Measurements from ENCODE around the gene SLC6A6.

DNA sequence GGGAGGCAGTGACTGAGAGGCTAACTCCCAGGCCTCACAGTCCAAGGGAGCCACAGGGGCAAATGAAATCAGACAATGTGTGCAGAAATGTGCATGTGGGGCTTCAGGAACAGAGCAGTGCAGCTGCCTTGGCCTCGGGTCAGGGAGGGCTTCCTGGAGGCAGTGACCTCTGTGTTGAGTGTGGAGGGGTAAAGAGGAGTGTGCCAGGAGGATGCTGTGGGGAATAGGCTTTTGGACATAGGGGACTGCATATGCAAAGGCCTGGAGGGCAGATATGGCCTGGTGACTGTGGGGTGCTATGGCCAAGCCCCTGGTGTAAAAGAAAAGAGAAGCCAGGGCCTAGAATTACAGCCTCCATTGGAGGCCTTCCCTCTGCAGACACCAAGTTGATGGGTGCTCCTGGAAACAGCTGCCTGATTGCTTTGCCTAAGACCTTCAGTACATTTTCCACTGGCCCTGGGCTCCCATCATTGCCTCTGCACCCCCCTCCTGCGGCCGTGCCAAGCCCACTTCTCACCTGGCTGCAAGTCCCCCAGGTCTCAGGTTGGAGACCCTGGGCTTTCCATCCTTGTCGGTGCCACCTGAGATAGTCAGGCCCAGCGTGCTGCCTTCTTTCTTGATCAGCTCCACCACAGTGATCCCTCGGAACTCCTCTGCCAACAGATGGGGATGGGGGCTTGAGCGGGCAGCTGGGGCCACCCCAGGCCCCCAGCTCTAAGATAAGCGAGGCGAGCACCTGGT, 122.7 kb downstream of the SLC6A6 start:
- TF ChIP-seq POLR2A (IDR thresholded peaks at IDR 0.05; ENCODE audit: low read length) = no peak
- TF ChIP-seq GATA1 (IDR thresholded peaks at IDR 0.05; ENCODE audit: low read depth, low read length) = no peak

Measured in erythroblast (primary cell).